HG02642 (cell line): Measurements from ENCODE around the gene GEMIN7.

ENCODE experiments used
- ATAC-seq: cut with Tn5 transposase; IDR thresholded peaks from one replicate; pipeline ENCODE4 v1.9.1; 2021; ENCODE audit warnings: mild to moderate bottlenecking; ENCODE audit not compliant: unreplicated experiment, poor library complexity

GEMIN7 gene, protein sequence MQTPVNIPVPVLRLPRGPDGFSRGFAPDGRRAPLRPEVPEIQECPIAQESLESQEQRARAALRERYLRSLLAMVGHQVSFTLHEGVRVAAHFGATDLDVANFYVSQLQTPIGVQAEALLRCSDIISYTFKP

DNA sequence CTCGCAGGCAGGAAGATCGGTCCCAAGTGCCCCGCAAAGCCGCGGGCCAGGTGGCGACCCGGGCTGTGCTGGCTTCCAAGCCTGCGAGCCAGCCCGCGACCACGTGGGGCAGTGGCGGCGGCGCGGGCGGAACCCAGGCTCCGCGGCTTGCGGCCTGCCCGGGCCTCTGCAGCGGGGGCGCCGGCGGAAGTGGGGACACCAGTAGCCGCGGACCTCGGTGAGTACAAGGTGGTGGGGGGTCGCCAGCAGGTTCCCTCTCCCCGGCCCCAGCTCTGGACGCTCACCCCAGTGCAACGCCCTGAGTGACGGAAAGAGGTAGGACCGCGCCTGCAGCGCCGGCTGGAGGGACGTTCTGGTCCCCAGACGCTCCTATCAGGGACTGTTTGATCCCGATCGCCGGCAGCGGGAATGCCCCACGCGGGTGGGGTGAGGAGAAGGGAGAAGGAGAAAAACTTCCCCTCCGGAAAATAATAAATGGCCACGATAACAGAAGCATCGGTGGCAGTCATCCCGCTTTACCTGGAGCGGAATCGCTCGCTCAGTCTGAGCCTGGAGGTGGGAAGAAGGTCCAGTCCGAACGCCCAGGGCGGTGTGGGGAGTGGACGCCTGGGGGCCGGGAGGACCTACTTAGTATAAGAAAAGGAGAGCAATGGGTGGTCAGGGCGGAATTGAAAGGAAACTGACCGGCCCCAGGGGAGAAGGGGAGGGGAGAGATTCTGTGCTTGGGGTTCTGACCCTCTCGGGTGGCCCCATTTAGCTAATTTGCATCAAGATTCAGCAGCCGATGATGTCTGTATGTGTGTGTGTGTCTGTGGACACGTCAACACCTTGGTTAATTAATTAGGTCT is at the start of gene GEMIN7:
Gene GEMIN7, plus strand, starts transcription at position 198 of the 848 bp plus-strand sequence. CDS start 10,855 bp downstream, outside the sequence.
- peak; percentile 33 for ATAC-seq

DNA sequence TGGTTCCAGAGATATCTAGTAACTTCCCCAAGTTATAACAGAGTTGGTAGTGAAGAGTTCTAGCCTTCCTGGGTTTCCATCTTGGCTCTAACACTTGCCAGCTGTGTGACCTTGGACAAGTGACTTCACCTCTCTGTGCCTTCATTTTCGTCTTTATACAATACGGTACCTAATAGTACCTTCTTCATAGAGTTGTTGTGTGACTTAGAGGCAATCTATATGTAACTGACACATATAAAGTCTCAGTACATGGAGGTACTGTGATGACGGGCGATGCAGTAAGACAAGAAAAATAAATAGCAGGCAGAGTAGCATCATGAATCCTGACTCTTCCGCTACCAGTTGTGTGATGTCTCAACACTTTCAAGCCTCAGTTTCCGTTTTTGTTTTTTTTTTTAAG is 48.2 kb upstream of the GEMIN7 start:
- no peak for ATAC-seq

DNA sequence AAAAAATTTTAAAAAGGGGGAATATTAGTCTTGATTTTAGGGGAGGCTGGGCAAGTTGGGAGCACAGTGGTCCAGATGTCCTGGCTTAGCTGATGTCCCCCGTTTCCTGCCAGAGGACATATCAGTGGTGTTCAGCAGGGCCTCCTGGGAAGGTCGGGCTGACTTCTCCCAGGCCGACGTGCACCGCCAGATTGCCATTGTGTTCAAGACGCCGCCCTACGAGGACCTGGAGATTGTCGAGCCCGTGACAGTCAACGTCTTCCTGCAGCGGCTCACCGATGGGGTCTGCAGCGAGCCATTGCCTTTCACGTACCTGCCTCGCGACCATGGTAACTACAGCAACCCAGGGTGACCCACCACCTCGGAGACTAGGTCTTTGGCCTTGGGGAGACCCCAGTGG is 46.6 kb upstream of the GEMIN7 start:
- ATAC-seq: no peak

DNA sequence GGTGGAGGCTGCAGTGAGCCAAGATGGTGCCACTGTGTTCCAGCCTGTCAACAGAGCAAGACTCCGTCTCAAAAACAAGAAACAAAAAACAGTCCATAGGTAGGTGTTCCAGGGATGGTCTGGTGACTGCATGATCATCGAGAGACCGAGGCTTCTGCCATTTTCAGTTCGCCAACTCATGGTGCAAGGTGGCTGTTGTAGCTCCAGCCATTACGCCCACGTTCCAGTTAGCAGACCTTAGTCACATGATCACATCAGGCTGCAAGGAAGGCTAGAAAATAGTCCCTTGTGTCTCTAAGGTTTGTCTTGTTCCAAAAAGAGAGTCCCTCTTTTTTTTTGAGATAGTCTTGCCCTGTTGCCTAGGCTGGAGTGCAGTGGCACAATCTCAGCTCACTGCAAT is 43.3 kb upstream of the GEMIN7 start:
- no peak for ATAC-seq

DNA sequence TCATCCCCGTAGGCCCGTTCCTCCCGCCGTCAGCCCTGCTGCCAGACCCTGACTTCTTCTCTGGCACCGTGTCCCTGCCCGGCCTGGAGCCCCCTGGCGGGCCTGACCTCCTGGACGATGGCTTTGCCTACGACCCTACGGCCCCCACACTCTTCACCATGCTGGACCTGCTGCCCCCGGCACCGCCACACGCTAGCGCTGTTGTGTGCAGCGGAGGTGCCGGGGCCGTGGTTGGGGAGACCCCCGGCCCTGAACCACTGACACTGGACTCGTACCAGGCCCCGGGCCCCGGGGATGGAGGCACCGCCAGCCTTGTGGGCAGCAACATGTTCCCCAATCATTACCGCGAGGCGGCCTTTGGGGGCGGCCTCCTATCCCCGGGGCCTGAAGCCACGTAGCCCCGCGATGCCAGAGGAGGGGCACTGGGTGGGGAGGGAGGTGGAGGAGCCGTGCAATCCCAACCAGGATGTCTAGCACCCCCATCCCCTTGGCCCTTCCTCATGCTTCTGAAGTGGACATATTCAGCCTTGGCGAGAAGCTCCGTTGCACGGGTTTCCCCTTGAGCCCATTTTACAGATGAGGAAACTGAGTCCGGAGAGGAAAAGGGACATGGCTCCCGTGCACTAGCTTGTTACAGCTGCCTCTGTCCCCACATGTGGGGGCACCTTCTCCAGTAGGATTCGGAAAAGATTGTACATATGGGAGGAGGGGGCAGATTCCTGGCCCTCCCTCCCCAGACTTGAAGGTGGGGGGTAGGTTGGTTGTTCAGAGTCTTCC is 41.5 kb upstream of the GEMIN7 start:
- no peak for ATAC-seq

DNA sequence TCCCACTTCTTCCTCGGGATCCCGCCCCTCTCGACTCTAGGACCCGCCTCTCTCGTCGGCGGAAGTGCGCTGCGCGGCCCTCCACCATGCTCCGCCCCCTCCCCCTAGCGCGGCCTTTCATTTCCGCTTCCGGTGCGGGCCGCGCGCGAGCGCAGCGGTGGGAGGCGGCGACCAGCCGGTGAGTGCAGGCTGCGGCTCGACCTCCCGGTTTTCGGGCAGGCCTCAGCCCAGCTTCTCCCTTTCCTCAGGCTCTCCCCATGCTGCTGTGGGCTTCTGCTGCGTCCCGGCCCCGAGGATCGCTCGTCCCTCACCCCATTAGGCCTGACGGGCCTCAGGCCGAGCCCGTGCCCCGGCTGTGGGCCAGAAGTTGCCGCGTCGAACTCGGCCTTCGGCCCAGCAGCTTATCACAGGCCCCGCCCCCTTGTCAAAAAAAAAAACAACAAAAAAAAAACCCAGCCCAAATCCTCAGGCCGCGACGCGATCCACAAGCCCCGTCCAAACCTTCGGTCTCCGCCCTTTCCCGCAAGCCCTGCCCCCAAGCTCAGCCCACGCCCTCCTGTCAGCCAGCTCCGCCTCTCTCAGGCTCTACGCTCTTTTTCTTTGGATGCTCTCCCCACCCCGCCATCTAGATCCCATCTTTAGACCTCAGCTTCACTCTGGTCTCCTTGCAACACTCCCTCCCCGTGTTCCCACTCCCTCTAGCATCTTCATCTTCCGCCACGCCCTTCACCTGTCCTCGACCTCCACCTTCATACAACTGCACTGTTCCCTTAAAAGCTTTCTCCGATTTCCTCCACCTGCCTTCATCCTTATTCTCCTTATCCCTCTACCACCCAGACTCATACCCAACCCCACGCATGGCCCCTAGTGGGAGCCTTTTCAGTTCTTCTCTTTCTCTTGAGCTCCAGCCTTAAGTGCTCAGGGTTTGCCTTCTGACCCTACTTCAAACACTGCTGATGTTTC is 39.8 kb upstream of the GEMIN7 start, which contains the start of gene CLASRP:
Gene CLASRP, plus strand, starts transcription at position 115 of the 963 bp plus-strand sequence. CDS start 1,168 bp downstream, outside the sequence.
- ATAC-seq: peak; percentile 87

DNA sequence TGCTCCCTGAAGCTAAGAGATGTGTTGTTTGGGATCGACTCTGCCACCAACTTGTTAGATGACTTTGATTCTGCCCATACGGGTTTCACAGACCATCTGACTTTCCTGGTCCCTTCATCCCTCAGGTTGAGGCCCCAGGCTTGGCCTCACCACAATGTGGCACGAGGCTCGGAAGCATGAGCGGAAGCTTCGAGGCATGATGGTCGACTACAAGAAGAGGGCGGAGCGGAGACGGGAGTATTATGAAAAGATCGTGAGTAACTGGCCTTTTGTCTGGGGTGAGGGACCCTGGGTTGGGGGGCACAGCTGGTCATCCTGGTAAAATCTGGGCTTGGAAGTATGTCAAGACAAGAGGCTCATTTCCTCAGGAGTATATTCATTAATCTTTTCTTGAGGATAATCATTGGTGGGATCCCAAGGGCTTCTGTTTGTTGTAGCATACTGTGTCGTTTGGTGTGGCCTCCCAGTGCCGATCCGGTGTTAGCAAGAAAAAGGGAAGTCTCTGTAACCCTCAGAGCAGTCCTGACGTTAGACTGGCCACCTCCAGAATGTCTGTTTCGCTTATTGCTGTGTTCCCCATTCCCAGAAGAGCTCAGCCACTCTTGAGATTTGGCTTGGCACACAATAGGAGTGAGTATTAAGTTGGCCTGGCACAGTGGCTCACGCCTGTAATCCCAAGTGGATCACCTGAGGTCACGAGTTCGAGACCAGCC is 38.8 kb upstream of the GEMIN7 start:
- ATAC-seq: no peak

DNA sequence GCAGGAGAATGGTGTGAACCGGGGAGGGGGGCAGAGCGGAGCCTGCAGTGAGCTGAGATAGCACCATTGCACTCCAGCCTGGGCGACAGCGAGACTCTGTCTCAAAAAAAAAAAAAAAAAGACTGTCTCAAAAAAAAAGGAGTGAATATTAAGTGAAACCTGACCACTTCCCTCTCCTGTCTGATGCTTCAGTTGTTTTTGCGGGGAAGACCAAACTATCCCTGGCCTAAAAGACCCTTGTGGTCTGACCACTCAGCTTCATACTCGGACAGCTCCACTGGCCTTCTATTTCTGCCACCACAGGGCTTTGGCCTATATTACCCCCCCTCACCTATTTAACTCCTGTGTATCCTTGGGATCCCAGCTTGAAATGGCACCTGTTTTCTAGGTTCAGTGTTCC is 37.9 kb upstream of the GEMIN7 start:
- ATAC-seq: no peak

DNA sequence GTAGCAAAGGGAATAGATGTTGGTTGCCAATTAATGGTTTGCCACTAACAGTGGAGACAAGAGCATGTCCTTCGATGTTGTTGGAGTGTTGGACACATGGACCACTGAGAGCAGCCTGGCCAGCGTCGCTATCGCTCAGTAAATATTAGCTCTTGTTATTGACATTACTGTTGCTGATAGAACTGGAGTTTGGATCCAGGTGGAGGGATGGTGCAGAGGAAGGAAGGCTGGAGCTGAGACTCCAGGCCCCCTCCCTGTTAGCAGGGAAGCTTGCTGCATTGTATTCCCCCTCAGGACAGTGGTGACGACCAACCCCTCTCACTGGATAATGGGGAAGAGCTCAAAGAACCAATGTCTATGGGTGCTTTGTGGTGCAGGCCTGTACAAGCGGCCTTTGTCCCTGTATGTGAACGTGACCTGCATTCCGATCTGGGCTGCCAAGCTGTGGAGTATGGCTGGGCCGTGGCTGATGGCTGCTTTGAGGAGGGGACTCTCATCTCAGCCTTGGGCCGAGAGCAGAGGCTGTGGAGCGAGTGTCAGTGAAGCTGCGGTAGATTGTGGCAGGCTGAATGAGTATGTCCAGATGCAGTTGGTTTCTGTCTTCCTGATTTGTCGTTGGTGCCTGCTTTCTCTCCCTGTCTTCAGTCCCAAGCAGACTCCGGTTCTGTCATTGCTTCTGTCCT is 33.2 kb upstream of the GEMIN7 start:
- no peak for ATAC-seq

DNA sequence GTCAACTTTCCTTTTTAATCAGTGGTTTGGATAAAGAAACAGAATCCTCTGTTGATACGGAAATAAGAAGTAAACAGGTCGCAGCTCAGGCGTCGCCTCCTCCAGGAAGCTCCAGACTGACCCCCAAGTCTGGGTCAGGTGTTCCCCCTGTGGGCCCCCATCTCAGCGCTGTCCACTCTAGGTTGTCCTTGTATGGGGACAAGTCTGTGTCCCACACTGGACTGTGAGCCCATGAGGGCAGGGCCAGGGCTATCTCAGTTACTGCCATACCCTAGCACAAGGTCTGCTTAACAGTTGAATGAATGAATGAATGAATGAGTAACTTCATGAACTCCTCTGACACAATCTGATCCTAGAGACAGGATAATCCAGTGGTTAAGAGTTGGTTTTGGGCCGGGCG is 32.7 kb upstream of the GEMIN7 start:
- ATAC-seq: no peak

DNA sequence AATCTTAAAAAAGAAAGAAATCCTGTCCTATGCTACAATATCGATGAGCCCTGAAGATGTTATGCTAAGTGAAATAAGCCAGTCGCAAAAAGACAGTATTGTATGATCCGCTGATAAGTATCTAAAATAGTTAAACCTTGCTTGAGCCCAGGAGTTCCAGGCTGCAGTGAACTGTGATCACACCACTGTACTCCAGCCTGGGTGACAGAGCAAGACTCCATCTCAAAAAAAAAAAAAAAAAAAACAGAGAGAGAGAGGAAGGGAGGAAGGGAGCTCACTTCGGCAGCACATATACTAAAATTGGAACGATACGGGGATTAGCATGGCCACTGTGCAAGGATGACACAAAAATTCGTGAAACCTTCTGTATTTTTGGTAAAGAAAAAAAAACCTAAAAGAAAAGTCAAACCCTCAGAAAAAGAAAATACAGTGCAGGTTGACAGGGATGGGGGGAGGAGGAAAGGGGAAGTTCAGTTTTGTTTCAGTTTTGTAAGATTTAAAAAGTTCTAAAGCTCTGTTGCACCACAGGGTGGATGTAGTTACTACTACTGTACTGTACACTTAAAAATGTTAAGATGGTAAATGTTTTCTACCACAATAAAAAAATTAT is 31.8 kb upstream of the GEMIN7 start:
- no peak for ATAC-seq

DNA sequence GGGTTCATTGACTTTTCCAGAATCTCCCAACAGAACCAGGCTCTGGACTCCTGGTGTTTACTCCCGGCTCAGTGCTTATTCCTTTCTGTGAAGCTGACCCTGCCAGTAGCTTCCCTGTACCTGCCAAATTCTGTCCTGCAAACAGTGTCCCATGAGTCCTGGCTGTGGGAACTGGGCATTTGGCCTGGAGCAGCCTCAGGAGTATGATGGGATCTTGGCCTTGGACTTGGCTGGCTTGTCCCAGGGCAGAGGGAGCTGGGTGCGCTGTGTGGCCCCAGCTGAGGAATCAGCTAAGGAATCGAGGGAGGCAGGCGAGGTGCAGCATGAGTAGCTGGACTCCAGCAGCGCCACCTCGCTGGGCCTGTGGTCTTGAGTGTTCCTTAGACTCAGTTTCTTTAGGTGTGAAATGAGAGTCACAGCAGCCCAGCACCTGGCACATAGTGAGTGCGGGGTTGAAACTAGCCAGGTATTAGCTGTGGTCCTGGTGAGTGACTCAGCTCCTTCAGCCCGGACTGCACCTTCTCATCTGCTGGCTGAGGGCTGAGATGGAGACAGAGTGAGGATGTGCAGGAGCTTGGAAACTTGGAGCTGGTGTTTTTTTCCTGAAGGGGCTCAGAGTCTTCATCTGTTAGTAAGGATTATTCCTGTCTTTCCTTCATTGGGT is 29.9 kb upstream of the GEMIN7 start:
- no peak for ATAC-seq

DNA sequence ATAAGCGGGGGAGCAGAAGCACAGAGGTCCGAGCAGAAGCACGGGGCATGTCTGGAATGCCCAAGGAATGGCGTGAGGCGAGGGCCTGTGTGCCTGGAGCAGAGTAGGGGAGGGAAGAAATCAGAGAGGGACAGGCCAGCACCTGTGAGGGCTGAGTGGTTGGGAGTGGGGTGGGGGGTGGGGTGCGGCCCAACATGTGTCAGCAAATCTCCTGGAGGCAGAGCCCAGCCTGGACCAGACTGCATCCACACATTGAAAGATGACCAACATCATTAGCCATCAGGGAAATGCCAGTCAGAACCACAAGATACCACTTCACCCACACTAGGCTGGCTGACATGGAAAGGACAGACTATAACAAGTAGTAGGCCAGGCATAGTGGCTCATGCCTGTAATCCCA is 29.0 kb upstream of the GEMIN7 start:
- ATAC-seq: no peak

DNA sequence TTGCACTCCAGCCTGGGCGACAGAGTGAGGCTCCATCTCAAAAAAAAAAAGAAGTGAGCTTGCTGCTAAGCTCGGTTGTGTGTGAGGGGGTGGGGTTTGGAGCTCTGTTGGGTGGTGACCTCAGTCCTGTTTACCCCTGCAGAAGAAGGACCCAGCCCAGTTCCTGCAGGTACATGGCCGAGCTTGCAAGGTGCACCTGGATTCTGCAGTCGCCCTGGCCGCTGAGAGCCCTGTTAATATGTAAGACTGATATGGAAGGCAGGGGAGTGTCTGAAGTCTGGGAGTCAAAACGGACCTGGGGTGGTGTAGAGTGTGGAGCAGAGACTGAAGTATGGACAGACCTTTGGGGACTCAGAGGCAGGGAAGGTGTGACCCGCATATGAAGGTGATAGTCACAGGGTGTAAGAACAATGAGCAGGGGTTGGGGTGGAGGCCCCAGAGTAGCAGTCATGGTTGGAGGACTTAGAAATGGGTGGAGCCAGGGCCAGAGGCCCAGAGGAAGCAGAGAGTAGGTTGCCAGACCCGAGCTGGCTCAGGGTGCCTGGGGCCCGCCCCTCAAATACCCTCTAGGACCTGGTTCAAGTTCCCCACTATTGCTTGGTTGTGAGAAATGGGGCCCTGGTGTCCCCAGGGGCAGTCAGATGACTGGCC is 27.0 kb upstream of the GEMIN7 start:
- no peak for ATAC-seq

DNA sequence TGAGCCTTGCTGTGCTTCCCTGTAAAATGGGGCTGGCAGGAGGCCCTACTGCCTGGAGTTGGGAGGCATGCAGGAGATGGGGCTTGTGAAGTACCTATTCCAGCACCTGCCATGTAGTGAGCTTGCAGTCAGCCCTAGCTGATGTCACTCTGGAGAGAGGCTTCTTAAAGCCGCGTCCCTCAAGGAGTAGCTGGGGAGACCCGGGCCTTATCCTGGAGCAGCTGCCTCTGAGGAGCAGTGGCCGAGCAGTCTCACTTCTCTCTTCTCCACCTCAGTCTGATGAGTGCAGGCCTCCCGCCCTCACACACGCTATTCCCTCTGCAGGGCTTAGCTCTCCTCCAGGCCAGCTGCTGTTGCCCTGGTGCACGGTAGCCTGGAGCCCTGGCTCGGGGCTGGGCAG is 22.2 kb upstream of the GEMIN7 start:
- ATAC-seq: no peak

DNA sequence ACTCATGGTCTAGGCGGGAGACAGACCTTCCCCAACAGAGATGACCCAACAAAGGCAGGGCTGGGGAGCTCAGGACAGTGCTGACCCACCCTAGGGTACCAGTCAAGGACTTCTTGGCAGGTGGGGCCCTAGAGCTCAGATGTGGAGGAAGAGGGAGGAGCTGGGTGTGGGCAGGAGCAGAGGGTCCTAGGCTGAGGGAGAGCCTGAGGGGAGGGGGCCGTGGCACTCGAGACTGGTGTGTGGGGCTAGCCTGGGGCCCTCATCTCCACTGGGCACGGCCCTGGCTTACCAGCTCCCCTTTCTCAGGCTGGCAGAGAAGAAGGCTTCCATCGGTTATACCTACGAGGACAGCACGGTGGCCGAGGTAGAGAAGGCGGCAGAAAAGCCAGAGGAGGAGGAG is 21.6 kb upstream of the GEMIN7 start:
- no peak for ATAC-seq

DNA sequence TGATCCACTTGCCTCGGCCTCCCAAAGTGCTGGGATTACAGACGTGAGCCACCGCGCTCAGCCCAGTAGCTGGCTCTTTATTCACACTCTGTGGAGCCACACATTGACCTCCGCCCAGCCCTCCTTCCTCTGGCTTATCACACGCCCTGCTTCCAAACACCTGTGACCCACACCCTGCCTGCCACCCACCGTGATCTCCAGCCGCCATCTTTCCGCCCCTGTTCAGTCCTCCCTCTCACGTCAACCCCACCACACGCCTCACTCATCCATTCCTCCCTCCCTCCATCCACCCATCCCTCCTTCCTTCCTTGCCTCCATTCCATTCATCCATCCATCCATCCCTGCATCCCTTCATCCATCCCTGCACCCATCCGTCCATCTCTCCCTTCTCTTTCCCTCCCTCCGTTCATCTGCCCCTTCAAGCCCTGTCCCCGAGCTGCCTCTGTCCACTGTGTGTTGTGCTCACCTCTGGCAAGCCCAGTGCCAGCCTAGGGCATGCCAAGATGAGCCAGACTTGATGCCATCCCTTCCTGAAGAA is 20.4 kb upstream of the GEMIN7 start:
- no peak for ATAC-seq
